HepG2 (cell line): ENCODE measurements around the gene MIDN. TPM values are rescaled to one million over a fixed set of nuclear protein-coding genes. Genes with fewer than 3 reads are reported as not detected.

ENCODE experiments used
- DPF2 ChIP-seq: sonication (generic); formaldehyde crosslinking; IDR thresholded peaks from 2 replicates; pipeline ENCODE4 v1.4.0; 2020; ENCODE audit warnings: mild to moderate bottlenecking, low read depth, missing genetic modification reagents, borderline replicate concordance
- HOXA9 ChIP-seq: sonication (generic); formaldehyde crosslinking; IDR thresholded peaks from 2 replicates; pipeline ENCODE4 v1.8.1; 2022; ENCODE audit warnings: missing genetic modification reagents, mild to moderate bottlenecking, moderate library complexity, borderline replicate concordance
- KLF13 ChIP-seq: sonication (generic); formaldehyde crosslinking; IDR thresholded peaks from 2 replicates; pipeline ENCODE4 v1.4.0; 2020; ENCODE audit warnings: mild to moderate bottlenecking, missing genetic modification reagents
- MIER2 ChIP-seq: IDR thresholded peaks from 2 replicates; pipeline ENCODE4 v1.6.1; 2016; ENCODE audit warnings: missing biosample characterization, missing genetic modification reagents
- NCOA1 ChIP-seq: sonication (generic); formaldehyde crosslinking; IDR thresholded peaks from 2 replicates; pipeline ENCODE4 v1.9.0; 2021; ENCODE audit warnings: missing genetic modification reagents
- NFAT5 ChIP-seq: sonication (generic); formaldehyde crosslinking; IDR thresholded peaks from 2 replicates; pipeline ENCODE4 v1.4.0; 2020; ENCODE audit warnings: missing genetic modification reagents
- PHF20 ChIP-seq: sonication (generic); formaldehyde crosslinking; IDR thresholded peaks from 2 replicates; pipeline ENCODE4 v1.5.0; 2020; ENCODE audit warnings: mild to moderate bottlenecking, missing genetic modification reagents
- SIN3B ChIP-seq: fragments of 150-350 bp; IDR thresholded peaks from 2 replicates; pipeline ENCODE4 v1.6.1; 2014; ENCODE audit warnings: low read length
- TAF1 ChIP-seq: sonication (generic); formaldehyde crosslinking; IDR thresholded peaks from 2 replicates; pipeline ENCODE4 v1.4.0; 2020; ENCODE audit warnings: missing genetic modification reagents
- ZFP36L1 ChIP-seq: sonication (generic); formaldehyde crosslinking; IDR thresholded peaks from 2 replicates; pipeline ENCODE4 v1.8.0; 2022; ENCODE audit warnings: mild to moderate bottlenecking, missing genetic modification reagents, moderate library complexity
- ZKSCAN1 ChIP-seq: fragments of 150-350 bp; IDR thresholded peaks from 2 replicates; pipeline ENCODE4 v1.6.1; 2014; ENCODE audit warnings: low read length
- ZKSCAN5 ChIP-seq: sonication (generic); formaldehyde crosslinking; IDR thresholded peaks from 2 replicates; pipeline ENCODE4 v1.5.1; 2020; ENCODE audit warnings: mild to moderate bottlenecking, missing genetic modification reagents
- ZNF235 ChIP-seq: sonication (generic); formaldehyde crosslinking; IDR thresholded peaks from 2 replicates; pipeline ENCODE4 v1.8.1; 2023; ENCODE audit warnings: mild to moderate bottlenecking, missing genetic modification reagents, borderline replicate concordance
- ZNF256 ChIP-seq: sonication (generic); formaldehyde crosslinking; conservative IDR thresholded peaks from 2 replicates; pipeline ENCODE4 v1.4.0; 2020; ENCODE audit warnings: missing genetic modification reagents
- ZNF556 ChIP-seq: sonication (generic); formaldehyde crosslinking; IDR thresholded peaks from 2 replicates; pipeline ENCODE4 v1.4.0; 2020; ENCODE audit warnings: mild to moderate bottlenecking, missing genetic modification reagents, borderline replicate concordance
- ZNF605 ChIP-seq: sonication (generic); formaldehyde crosslinking; IDR thresholded peaks from 2 replicates; pipeline ENCODE4 v1.8.0; 2022; ENCODE audit warnings: mild to moderate bottlenecking, missing genetic modification reagents
- ZNF746 ChIP-seq: sonication (generic); formaldehyde crosslinking; IDR thresholded peaks from 2 replicates; pipeline ENCODE4 v1.8.0; 2022; ENCODE audit warnings: mild to moderate bottlenecking, missing genetic modification reagents
- ZNF883 ChIP-seq: sonication (generic); formaldehyde crosslinking; IDR thresholded peaks from 2 replicates; pipeline ENCODE4 v1.5.1; 2020; ENCODE audit warnings: mild to moderate bottlenecking, missing genetic modification reagents; ENCODE audit errors: not compliant biosample characterization
- polyA plus RNA-seq, 8 experiments: library from polyadenylated mRNA; depleted of rRNA in 3 of 8; stranded (reverse) in 7 of 8; unstranded in 1 of 8; fragments of >200 nt; fragmentation: Illumina TruSeq in 4 of 8; extraction: Trizol in 4 of 8; gene quantifications; 2 replicates each; pipeline versions ENCODE4 v1.2.1 to v1.2.3, GENCODE V29; 2011 to 2016; ENCODE audit warnings: low read depth in 4 of 8, missing spikeins in 1 of 8, mixed read lengths in 1 of 8; ENCODE audit not compliant: insufficient read depth in 1 of 8
- total RNA-seq, 5 experiments: library from RNA; depleted of rRNA; stranded (reverse); fragments of >200 nt; fragmentation: Illumina TruSeq; extraction: Trizol; gene quantifications; 2 replicates each; pipeline ENCODE4 v1.2.3, GENCODE V29; 2016; ENCODE audit warnings: low read depth in 1 of 5
- TF ChIP-seq, protein P1 (sequence below): sonication (generic); formaldehyde crosslinking; IDR thresholded peaks from 2 replicates; pipeline ENCODE4 v1.4.0; 2020; ENCODE audit warnings: missing genetic modification reagents
- TF ChIP-seq, protein P2 (sequence below): sonication (generic); formaldehyde crosslinking; IDR thresholded peaks from 2 replicates; pipeline ENCODE4 v1.4.0; 2020; ENCODE audit warnings: missing genetic modification reagents; ENCODE audit errors: not compliant biosample characterization
- TF ChIP-seq, protein P3 (sequence below): sonication (generic); formaldehyde crosslinking; IDR thresholded peaks from 2 replicates; pipeline ENCODE4 v1.8.1; 2023; ENCODE audit warnings: mild to moderate bottlenecking, missing genetic modification reagents

The MIDN gene
- total and polyA plus RNA-seq, 2 of the 13 experiments (the other 11 are each of a cell fraction or from before 2014, with no cell fraction given), result 8.4 to 18.0 TPM

DNA sequence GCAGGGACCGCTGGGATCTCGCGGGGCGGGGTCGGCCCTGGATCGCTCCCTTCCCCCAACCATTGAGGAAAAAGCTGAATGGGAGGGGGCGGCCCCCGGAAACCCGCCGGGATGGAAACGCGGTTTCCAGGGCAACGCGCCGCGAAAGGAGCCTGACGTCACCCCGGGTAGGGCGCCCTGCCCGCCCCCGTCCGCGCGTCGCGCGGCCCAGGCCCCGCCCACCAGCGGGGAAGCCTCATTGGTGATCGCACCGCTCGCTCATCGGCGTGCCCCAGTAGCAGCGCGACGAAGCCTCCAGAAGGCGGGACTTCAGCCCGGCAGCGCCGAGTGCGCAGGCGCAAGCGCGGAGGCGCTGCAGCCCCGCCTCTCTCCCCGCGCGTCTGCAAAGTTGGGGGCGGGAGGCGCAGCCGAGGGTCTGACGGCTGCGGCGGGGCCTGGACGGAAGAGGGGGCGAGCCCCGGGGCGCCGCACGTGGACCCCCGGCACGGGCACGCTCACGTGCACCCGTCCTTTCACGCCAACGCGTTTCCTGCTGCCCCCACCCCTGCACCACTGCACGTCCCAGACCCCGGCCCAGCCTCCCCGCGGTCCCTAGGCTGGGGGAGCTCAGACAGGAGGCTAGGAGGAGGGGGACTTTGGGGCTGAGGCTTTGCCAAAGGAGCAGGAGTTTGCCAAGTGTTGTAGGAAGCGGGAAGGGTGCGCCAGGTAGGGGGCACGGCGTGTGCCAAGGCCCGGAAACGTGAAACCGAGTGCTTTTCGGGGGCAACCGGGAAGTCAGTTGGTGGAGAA is 12.6 kb downstream of the MIDN start (continued):
- TF ChIP-seq, protein P1, sequence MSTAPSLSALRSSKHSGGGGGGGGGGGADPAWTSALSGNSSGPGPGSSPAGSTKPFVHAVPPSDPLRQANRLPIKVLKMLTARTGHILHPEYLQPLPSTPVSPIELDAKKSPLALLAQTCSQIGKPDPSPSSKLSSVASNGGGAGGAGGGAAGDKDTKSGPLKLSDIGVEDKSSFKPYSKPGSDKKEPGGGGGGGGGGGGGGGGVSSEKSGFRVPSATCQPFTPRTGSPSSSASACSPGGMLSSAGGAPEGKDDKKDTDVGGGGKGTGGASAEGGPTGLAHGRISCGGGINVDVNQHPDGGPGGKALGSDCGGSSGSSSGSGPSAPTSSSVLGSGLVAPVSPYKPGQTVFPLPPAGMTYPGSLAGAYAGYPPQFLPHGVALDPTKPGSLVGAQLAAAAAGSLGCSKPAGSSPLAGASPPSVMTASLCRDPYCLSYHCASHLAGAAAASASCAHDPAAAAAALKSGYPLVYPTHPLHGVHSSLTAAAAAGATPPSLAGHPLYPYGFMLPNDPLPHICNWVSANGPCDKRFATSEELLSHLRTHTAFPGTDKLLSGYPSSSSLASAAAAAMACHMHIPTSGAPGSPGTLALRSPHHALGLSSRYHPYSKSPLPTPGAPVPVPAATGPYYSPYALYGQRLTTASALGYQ (CRISPR knock-in tag), result no peak
- TF ChIP-seq PHF20 (no peak), TAF1 (peak; percentile 53), ZNF235 (CRISPR knock-in tag) (peak; percentile 8; the same call in 1 of the 2 replicates), ZNF746 (CRISPR knock-in tag) (0 out of 2 replicates have a peak, but pooled peaks have one; percentile 27), SIN3B (0 out of 2 replicates have a peak, but pooled peaks have one; percentile 31), ZNF883 (CRISPR knock-in tag) (no peak), MIER2 (no peak), NFAT5 (CRISPR knock-in tag) (no peak), ZKSCAN1 (no peak), KLF13 (0 out of 2 replicates have a peak, but pooled peaks have one; percentile 38), ZFP36L1 (CRISPR knock-in tag) (no peak), HOXA9 (no peak), DPF2 (no peak), ZNF605 (no peak; the same call in 1 of the 2 replicates), ZNF256 (no peak), ZKSCAN5 (CRISPR knock-in tag) (no peak), ZNF556 (no peak), NCOA1 (CRISPR knock-in tag) (no peak)
- TF ChIP-seq, protein P2, sequence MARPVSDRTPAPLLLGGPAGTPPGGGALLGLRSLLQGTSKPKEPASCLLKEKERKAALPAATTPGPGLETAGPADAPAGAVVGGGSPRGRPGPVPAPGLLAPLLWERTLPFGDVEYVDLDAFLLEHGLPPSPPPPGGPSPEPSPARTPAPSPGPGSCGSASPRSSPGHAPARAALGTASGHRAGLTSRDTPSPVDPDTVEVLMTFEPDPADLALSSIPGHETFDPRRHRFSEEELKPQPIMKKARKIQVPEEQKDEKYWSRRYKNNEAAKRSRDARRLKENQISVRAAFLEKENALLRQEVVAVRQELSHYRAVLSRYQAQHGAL (CRISPR knock-in tag), result no peak
- TF ChIP-seq, protein P3, sequence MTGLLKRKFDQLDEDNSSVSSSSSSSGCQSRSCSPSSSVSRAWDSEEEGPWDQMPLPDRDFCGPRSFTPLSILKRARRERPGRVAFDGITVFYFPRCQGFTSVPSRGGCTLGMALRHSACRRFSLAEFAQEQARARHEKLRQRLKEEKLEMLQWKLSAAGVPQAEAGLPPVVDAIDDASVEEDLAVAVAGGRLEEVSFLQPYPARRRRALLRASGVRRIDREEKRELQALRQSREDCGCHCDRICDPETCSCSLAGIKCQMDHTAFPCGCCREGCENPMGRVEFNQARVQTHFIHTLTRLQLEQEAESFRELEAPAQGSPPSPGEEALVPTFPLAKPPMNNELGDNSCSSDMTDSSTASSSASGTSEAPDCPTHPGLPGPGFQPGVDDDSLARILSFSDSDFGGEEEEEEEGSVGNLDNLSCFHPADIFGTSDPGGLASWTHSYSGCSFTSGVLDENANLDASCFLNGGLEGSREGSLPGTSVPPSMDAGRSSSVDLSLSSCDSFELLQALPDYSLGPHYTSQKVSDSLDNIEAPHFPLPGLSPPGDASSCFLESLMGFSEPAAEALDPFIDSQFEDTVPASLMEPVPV (CRISPR knock-in tag), result no peak
